Neural progenitor cell (in vitro differentiated cells): ENCODE results near the gene OGFOD1.

Source experiments
- CTCF ChIP-seq: fragments of 200-600 bp; sonication (generic); IDR thresholded peaks from 2 replicates; pipeline ENCODE4 v1.5.1; 2017; ENCODE audit warnings: antibody characterized with exemption, mild to moderate bottlenecking
- EZH2 ChIP-seq: fragments of 200-600 bp; sonication (generic); IDR thresholded peaks from 2 replicates; pipeline ENCODE4 v1.6.1; 2017; ENCODE audit warnings: antibody characterized with exemption, mild to moderate bottlenecking, moderate library complexity
- EZH2phosphoT487 ChIP-seq: fragments of 200-600 bp; sonication (generic); IDR thresholded peaks from 2 replicates; pipeline ENCODE4 v1.6.1; 2017; ENCODE audit warnings: antibody characterized with exemption

GRCh38 chr16:56450275-56450985 lies 924 bp upstream of the OGFOD1 start:
- TF ChIP-seq CTCF (no peak), EZH2 (no peak), EZH2phosphoT487 (no peak)
